ENCODE results near the gene GSPT1.

DNA sequence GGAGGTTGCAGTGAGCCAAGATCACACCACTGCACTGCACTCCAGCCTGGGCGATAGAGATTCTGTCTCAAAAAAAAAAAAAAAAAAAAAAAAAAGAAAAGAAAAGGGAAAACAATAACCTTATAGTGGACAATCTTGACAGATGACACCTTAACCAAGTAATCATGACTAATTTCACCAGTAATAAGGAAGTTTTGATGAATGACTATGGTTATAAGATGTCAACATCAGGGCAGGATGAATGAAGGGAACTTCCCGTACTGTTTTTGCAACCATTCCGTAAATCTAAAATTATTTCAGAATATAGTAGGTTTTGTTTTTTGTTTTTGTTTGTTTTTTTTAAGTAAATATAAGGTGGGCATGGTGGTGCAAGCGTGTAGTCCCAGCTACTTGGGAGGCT lies 23.0 kb downstream of the GSPT1 start:
- TF ChIP-seq, protein P1, sequence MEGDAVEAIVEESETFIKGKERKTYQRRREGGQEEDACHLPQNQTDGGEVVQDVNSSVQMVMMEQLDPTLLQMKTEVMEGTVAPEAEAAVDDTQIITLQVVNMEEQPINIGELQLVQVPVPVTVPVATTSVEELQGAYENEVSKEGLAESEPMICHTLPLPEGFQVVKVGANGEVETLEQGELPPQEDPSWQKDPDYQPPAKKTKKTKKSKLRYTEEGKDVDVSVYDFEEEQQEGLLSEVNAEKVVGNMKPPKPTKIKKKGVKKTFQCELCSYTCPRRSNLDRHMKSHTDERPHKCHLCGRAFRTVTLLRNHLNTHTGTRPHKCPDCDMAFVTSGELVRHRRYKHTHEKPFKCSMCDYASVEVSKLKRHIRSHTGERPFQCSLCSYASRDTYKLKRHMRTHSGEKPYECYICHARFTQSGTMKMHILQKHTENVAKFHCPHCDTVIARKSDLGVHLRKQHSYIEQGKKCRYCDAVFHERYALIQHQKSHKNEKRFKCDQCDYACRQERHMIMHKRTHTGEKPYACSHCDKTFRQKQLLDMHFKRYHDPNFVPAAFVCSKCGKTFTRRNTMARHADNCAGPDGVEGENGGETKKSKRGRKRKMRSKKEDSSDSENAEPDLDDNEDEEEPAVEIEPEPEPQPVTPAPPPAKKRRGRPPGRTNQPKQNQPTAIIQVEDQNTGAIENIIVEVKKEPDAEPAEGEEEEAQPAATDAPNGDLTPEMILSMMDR (IDR thresholded peaks at IDR 0.05; ENCODE audit: low read length) = no peak
- no peak for TF ChIP-seq EZH2 (optimal IDR thresholded peaks at IDR 0.05; ENCODE audit: low read depth, low read length)
- no peak for TF ChIP-seq EZH2phosphoT487 (IDR thresholded peaks at IDR 0.05; ENCODE audit: low read length)
